HCT116 (cell line): ENCODE data around the gene TRIM66. TPM values are rescaled to one million over a fixed set of nuclear protein-coding genes. Genes with fewer than 3 reads are reported as not detected.

Experiments used
- ATAC-seq: fragments of 200-7000 bp; cut with Tn5 transposase; 2 replicates; pipeline ENCODE4 v1.9.1; 2020; ENCODE audit warnings: mild to moderate bottlenecking, moderate library complexity
- Bru-seq: library from RNA; stranded (reverse); fragments of 400-500 nt; gene quantifications from one replicate; lab custom pipeline; 2021; lab: Mats Ljungman, UMichigan
- BruChase-seq, 2 experiments: library from RNA; stranded (reverse); fragments of 400-500 nt; gene quantifications; one replicate each; lab custom pipeline; 2021; lab: Mats Ljungman, UMichigan
- BruUV-seq: library from RNA; stranded (reverse); fragments of 400-500 nt; replicated peaks from 2 replicates; lab custom pipeline; 2021; lab: Mats Ljungman, UMichigan
- CTCF ChIA-PET: fragments of 300-600 bp; sonication (Branson Sonifier 250); formaldehyde crosslinking; loops from one replicate; lab custom pipeline; 2021; ENCODE audit warnings: antibody characterized with exemption; lab: Charles Lee
- POLR2A ChIA-PET: fragments of 300-600, 350-600 bp; sonication (Branson Sonifier 250); formaldehyde crosslinking; loops from one replicate; lab custom pipeline; 2021; ENCODE audit warnings: antibody characterized with exemption; lab: Charles Lee
- RAD21 ChIA-PET, 2 experiments: fragments of 300-600 bp; sonication (Branson Sonifier 250); formaldehyde crosslinking; loops; one replicate each; lab custom pipeline; 2023; ENCODE audit warnings: low total read pairs in 2 of 2; ENCODE audit not compliant: uncharacterized antibody in 2 of 2, unreplicated experiment in 2 of 2, low non-redundant PET in 1 of 2; lab: Charles Lee
- DNase-seq: peaks from one replicate; pipeline ENCODE4 v3.0.0-alpha.2; 2010; ENCODE audit warnings: low read depth, low spot score
- H2AFZ ChIP-seq: fragments of 200-600 bp; shearing (Covaris generic), sonication (generic); 2 replicates; pipeline ENCODE4 v1.6.1; 2017; ENCODE audit warnings: low read depth, mixed run types, mixed read lengths, antibody characterized with exemption, low read length; ENCODE audit not compliant: poor library complexity, severe bottlenecking
- H3K27ac ChIP-seq: 2 replicates; pipeline ENCODE4 v1.5.1; 2012; ENCODE audit warnings: low read depth, low read length
- H3K27me3 ChIP-seq: fragments of 200-600 bp; sonication (generic); 2 replicates; pipeline ENCODE4 v1.6.1; 2016; ENCODE audit warnings: mixed run types, low read length, mixed read lengths; ENCODE audit not compliant: insufficient read depth
- H3K36me3 ChIP-seq, 2 experiments: fragments of 200-500 bp in 1 of 2; fragments of 200-600 bp in 1 of 2; sonication (Bioruptor generic) in 1 of 2; sonication (generic) in 1 of 2; 2 replicates each; pipeline versions ENCODE4 v1.5.1 to v1.6.1; 2014 to 2016; ENCODE audit warnings: low read length in 2 of 2, inconsistent platforms in 1 of 2, mixed read lengths in 1 of 2, mixed run types in 1 of 2; ENCODE audit not compliant: insufficient read depth in 2 of 2, control insufficient read depth in 1 of 2
- H3K4me1 ChIP-seq, 2 experiments: fragments of 200-600 bp in 1 of 2; sonication (generic) in 1 of 2; 2 replicates each; pipeline versions ENCODE4 v1.5.1 to v1.6.1; 2012 to 2017; ENCODE audit warnings: low read length in 2 of 2, inconsistent platforms in 1 of 2, mild to moderate bottlenecking in 1 of 2, mixed read lengths in 1 of 2, mixed run types in 1 of 2, moderate library complexity in 1 of 2; ENCODE audit not compliant: insufficient read depth in 2 of 2, control insufficient read depth in 1 of 2
- H3K4me2 ChIP-seq: fragments of 200-600 bp; sonication (generic); 2 replicates; pipeline ENCODE4 v1.6.1; 2017; ENCODE audit warnings: mixed run types, low read length, mixed read lengths
- H3K4me3 ChIP-seq, 2 experiments: fragments of 200-600 bp in 1 of 2; sonication (generic) in 1 of 2; replicated peaks in 1 of 2; 2 replicates each; pipeline ENCODE4 v1.5.1; 2011 to 2016; ENCODE audit warnings: low read length in 2 of 2, control low read depth in 1 of 2, low read depth in 1 of 2, mild to moderate bottlenecking in 1 of 2, mixed read lengths in 1 of 2, mixed run types in 1 of 2
- H3K79me2 ChIP-seq: fragments of 200-600 bp; sonication (generic); 2 replicates; pipeline ENCODE4 v1.6.1; 2017; ENCODE audit warnings: mild to moderate bottlenecking, mixed run types, low read length, moderate library complexity, mixed read lengths; ENCODE audit not compliant: insufficient read depth
- H3K9ac ChIP-seq: fragments of 200-600 bp; sonication (generic); 2 replicates; pipeline ENCODE4 v1.6.1; 2016; ENCODE audit warnings: low read length, mixed read lengths
- H3K9me2 ChIP-seq: fragments of 200-600 bp; sonication (generic), shearing (Covaris generic); 2 replicates; pipeline ENCODE4 v1.6.1; 2017; ENCODE audit warnings: mixed run types, mild to moderate bottlenecking, moderate library complexity; ENCODE audit not compliant: insufficient read depth
- H3K9me3 ChIP-seq, 2 experiments: fragments of 200-500 bp in 1 of 2; fragments of 200-600 bp in 1 of 2; sonication (Bioruptor generic) in 1 of 2; sonication (generic) in 1 of 2; 2 replicates each; pipeline ENCODE4 v1.6.1; 2014 to 2017; ENCODE audit warnings: low read length in 2 of 2, mixed read lengths in 2 of 2, inconsistent platforms in 1 of 2, low read depth in 1 of 2, mild to moderate bottlenecking in 1 of 2, mixed run types in 1 of 2, moderate library complexity in 1 of 2; ENCODE audit not compliant: control insufficient read depth in 1 of 2, insufficient read depth in 1 of 2
- H4K20me1 ChIP-seq: fragments of 200-600 bp; sonication (generic), shearing (Covaris generic); 2 replicates; pipeline ENCODE4 v1.6.1; 2017; ENCODE audit warnings: mixed run types, mild to moderate bottlenecking, moderate library complexity; ENCODE audit not compliant: insufficient read depth
- ATF3 ChIP-seq: IDR thresholded peaks from 2 replicates; pipeline ENCODE4 v1.6.1; 2012
- CEBPB ChIP-seq: IDR thresholded peaks from 2 replicates; pipeline ENCODE4 v1.6.1; 2012; ENCODE audit warnings: low read depth
- CTCF ChIP-seq, 3 experiments: fragments of 200-600 bp in 1 of 3; sonication (generic) in 1 of 3; IDR thresholded peaks in 2 of 3; conservative IDR thresholded peaks in 1 of 3; 2 replicates each; pipeline ENCODE4 v1.5.1; 2012 to 2017; ENCODE audit warnings: low read depth in 2 of 3, low read length in 2 of 3, antibody characterized with exemption in 1 of 3, borderline replicate concordance in 1 of 3, control low read depth in 1 of 3, mild to moderate bottlenecking in 1 of 3, mixed read lengths in 1 of 3, mixed run types in 1 of 3, moderate library complexity in 1 of 3; ENCODE audit not compliant: insufficient read depth in 1 of 3
- ELF1 ChIP-seq: IDR thresholded peaks from 2 replicates; pipeline ENCODE4 v1.6.1; 2012; ENCODE audit warnings: low read depth, borderline replicate concordance
- EZH2phosphoT487 ChIP-seq: fragments of 200-600 bp; IDR thresholded peaks from 2 replicates; pipeline ENCODE4 v1.6.1; 2018; ENCODE audit warnings: antibody characterized with exemption, borderline replicate concordance
- FOSL1 ChIP-seq: IDR thresholded peaks from 2 replicates; pipeline ENCODE4 v1.6.1; 2012; ENCODE audit warnings: low read depth
- JUND ChIP-seq: IDR thresholded peaks from 2 replicates; pipeline ENCODE4 v1.6.1; 2012
- POLR2A ChIP-seq: IDR thresholded peaks from 2 replicates; pipeline ENCODE4 v1.7.0; 2011; ENCODE audit warnings: borderline replicate concordance; ENCODE audit not compliant: insufficient read depth, insufficient read length; ENCODE audit errors: extremely low read depth
- POLR2AphosphoS5 ChIP-seq: IDR thresholded peaks from 2 replicates; pipeline ENCODE4 v1.6.1; 2011; ENCODE audit warnings: mild to moderate bottlenecking, low read depth, low read length, moderate library complexity
- RAD21 ChIP-seq: IDR thresholded peaks from 2 replicates; pipeline ENCODE4 v1.6.1; 2012; ENCODE audit warnings: low read depth, mild to moderate bottlenecking
- REST ChIP-seq: IDR thresholded peaks from 2 replicates; pipeline ENCODE4 v1.6.1; 2012; ENCODE audit warnings: low read depth
- SP1 ChIP-seq: IDR thresholded peaks from 2 replicates; pipeline ENCODE4 v1.6.1; 2012; ENCODE audit warnings: low read depth
- SRF ChIP-seq: IDR thresholded peaks from 2 replicates; pipeline ENCODE4 v1.6.1; 2012; ENCODE audit warnings: low read depth
- TCF7L2 ChIP-seq: IDR thresholded peaks from 2 replicates; pipeline ENCODE4 v1.7.0; 2011; ENCODE audit warnings: borderline replicate concordance, inconsistent platforms; ENCODE audit not compliant: insufficient read depth, insufficient read length; ENCODE audit errors: extremely low read depth
- YY1 ChIP-seq: IDR thresholded peaks from 2 replicates; pipeline ENCODE4 v1.6.1; 2011; ENCODE audit warnings: low read length, low read depth, moderate library complexity, mild to moderate bottlenecking; ENCODE audit not compliant: insufficient replicate concordance; ENCODE audit errors: extremely low read depth
- ZBTB33 ChIP-seq: IDR thresholded peaks from 2 replicates; pipeline ENCODE4 v1.6.1; 2011; ENCODE audit warnings: mild to moderate bottlenecking, low read length, moderate library complexity; ENCODE audit not compliant: insufficient replicate concordance; ENCODE audit errors: extremely low read depth
- intact Hi-C: fragments of 100-400 bp; cut with micrococcal nuclease; formaldehyde crosslinking; loops from 2 replicates; pipeline ENCODE4 v1.10.0; 2022
- long read RNA-seq: library from polyadenylated mRNA; unstranded; transcript quantifications from one replicate; pipeline ENCODE4 v2.0.0, GENCODE V29; 2021; ENCODE audit not compliant: unreplicated experiment
- polyA plus RNA-seq: library from polyadenylated mRNA; unstranded; fragments of >200 nt; gene quantifications from 2 replicates; pipeline ENCODE4 v1.2.1, GENCODE V29; 2012; ENCODE audit warnings: missing spikeins
- total RNA-seq: library from RNA; stranded (reverse); gene quantifications from one replicate; pipeline ENCODE4 v1.2.1, GENCODE V29; 2021; ENCODE audit not compliant: unreplicated experiment

Gene TRIM66
- 24.8 TPM for total RNA-seq
- 7.9 and 9.3 TPM in 2 replicates for polyA plus RNA-seq
- Bru-seq, nascent RNA: percentile 92 among the genes with signal in this experiment
- percentile 81 among the genes with signal in this experiment for BruChase-seq, experiment 1, labeled RNA remaining after a 6-hour chase
- percentile 96 among the genes with signal in this experiment for BruChase-seq, experiment 2, labeled RNA remaining after a 2-hour chase
- long read RNA-seq, partial matches to known transcripts: 10 of 25 reads
- long read RNA-seq, other reads (novel, unspliced or antisense): 15 of 25 reads

GRCh38 chr11:8682303-8683114 is at the start of gene TRIM66, which contains the start of gene RPL27A:
Gene TRIM66, minus strand, starts transcription at chr11:8682665. Its CDS starts 10,391 bp downstream, at chr11:8672274.
Gene RPL27A, plus strand, starts transcription at chr11:8682792. Its CDS starts 22 bp downstream, at chr11:8682814.
- CTCF ChIA-PET: no interaction called here
- intact Hi-C loops: no loop called here
- TF ChIP-seq SP1 (no peak), JUND (no peak), EZH2phosphoT487 (no peak), ATF3 (no peak), ZBTB33 (peak; percentile 99), ELF1 (no peak), RAD21 (no peak), CEBPB (no peak), POLR2A (peak; percentile 96), POLR2AphosphoS5 (peak; percentile 100), YY1 (peak; percentile 82), TCF7L2 (no peak), CTCF (IDR thresholded peaks at IDR 0.05 in 2 of 3, conservative IDR thresholded peaks at IDR 0.05 in 1 of 3; ENCODE audit: borderline replicate concordance in 1 of 3, insufficient read depth in 1 of 3, low read depth in 2 of 3, low read length in 2 of 3) (no peak), SRF (no peak), REST (no peak), FOSL1 (no peak)

More at GRCh38 chr11:8682303-8683114, at the start of gene TRIM66, which contains the start of gene RPL27A:
- H3K27ac ChIP-seq: peak within 1 kb of the TSS; percentile 97
- no peaks in the 10 kb centered on the region for H3K9me3 ChIP-seq
- no peaks in the 10 kb centered on the region for H3K27me3 ChIP-seq
- ChIA-PET RAD21 (interaction anchor here in 1 of 2 experiments (0.5 kb wide), 1 partner anchor 16 kb away, joined by 5 read pairs; no protein-coding TSS in a partner anchor), POLR2A (interaction anchor here (0.7 to 1.8 kb wide), 9 partner anchors 8 to 277 kb away, joined by 3 to 14 read pairs (median 4); partner anchors contain the start of gene AKIP1)
- peak within 1 kb of the TSS; percentile 76 to 93 for H3K4me3 ChIP-seq
- ATAC-seq (peak; percentile 89), DNase-seq (peak; percentile 90)
- H3K9ac ChIP-seq: peak within 1 kb of the TSS; percentile 99
- peak within 1 kb of the TSS; percentile 80 for H3K4me2 ChIP-seq
- peaks cover 3% of the 10 kb centered on the region; the same call in 1 of the 2 replicates for H4K20me1 ChIP-seq
- peaks cover 21 to 42% of the 10 kb centered on the region in 2 experiments for H3K4me1 ChIP-seq
- H3K9me2 ChIP-seq: no peaks in the 10 kb centered on the region
- no TSS peak for BruUV-seq
- H3K36me3 ChIP-seq: peaks cover 26 to 46% of the 10 kb centered on the region in 2 experiments
- H2AFZ ChIP-seq: no peak within 1 kb of the TSS
- peaks cover 55% of the 10 kb centered on the region for H3K79me2 ChIP-seq
